ENCODE results near the gene GET4.

DNA sequence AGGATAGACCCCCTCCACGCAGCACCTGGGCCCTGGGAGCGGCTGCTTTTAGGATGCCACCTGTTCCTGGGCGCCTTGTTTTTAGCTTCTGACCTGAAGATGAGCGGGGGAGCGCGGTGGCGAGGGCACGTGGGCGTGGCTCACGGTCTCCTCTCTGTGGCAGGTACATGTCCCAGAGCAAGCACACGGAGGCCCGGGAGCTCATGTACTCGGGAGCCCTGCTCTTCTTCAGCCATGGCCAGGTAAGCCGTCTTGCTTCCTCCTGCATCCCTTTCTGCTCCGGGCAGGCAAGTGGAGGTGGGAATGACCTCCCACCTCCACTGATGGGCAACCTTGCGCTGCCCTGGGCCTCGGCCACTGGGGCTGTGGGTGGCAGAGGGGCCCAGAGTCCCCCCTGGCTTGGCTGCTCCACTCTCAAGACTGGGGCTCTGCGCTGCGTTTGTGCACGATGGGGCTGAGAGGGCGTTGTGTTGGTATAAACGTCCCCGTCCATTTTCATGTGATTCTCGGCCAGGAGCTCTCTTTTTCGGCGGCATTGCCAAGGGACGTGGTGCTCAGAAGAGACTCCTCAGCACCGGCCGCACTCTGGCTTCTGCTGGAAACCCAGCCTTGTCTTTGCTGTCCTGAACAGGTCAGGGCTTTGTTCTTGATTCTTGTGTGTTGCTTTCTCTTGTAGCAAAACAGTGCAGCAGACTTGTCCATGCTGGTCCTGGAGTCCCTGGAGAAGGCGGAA is 9.7 kb downstream of the GET4 start:
- TF ChIP-seq, protein P1, sequence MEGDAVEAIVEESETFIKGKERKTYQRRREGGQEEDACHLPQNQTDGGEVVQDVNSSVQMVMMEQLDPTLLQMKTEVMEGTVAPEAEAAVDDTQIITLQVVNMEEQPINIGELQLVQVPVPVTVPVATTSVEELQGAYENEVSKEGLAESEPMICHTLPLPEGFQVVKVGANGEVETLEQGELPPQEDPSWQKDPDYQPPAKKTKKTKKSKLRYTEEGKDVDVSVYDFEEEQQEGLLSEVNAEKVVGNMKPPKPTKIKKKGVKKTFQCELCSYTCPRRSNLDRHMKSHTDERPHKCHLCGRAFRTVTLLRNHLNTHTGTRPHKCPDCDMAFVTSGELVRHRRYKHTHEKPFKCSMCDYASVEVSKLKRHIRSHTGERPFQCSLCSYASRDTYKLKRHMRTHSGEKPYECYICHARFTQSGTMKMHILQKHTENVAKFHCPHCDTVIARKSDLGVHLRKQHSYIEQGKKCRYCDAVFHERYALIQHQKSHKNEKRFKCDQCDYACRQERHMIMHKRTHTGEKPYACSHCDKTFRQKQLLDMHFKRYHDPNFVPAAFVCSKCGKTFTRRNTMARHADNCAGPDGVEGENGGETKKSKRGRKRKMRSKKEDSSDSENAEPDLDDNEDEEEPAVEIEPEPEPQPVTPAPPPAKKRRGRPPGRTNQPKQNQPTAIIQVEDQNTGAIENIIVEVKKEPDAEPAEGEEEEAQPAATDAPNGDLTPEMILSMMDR (IDR thresholded peaks at IDR 0.05) = no peak
- TF ChIP-seq POLR2A (IDR thresholded peaks at IDR 0.05) = no peak

All from adrenal gland (tissue), 5 donors.